Erythroblast (primary cell): ENCODE measurements around the gene MRPL51.

Experiments used
- GATA1 ChIP-seq: IDR thresholded peaks from 2 replicates; pipeline ENCODE4 v1.6.1; 2011; ENCODE audit warnings: low read depth, mild to moderate bottlenecking, control low read depth, low read length, moderate library complexity
- POLR2A ChIP-seq: IDR thresholded peaks from 2 replicates; pipeline ENCODE4 v1.6.1; 2011; ENCODE audit warnings: mild to moderate bottlenecking, low read length

GRCh38 chr12:6524648-6525047, 31.6 kb upstream of the MRPL51 start:
- TF ChIP-seq POLR2A (no peak), GATA1 (no peak)
